Measurements from ENCODE around the gene SH3BGRL3. TPM values are rescaled to one million over a fixed set of nuclear protein-coding genes. Genes with fewer than 3 reads are reported as not detected.

SH3BGRL3 gene
- total and polyA plus RNA-seq, 2 experiments from 2014 or later = 30.9 to 370 TPM

DNA sequence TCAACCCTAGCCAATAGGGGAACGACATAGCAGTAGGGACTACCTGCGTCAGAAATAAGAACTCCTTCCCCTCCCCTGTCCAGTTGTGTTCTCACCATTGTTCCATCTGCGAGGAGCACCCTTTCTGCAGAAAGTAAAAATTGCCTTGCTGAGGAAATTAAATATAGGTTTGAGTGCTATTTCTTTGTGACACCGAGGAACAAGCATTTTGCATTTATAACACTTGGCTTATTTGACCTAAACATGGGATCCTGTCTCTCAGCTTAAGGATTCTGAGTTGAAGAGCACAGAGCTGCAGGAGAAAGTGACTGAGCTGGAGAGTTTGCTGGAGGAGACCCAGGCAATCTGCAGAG lies 10.7 kb upstream of the SH3BGRL3 start:
- H3K27me3 ChIP-seq (ENCODE audit: insufficient read depth) = no peaks in the 10 kb centered on the region
- no peaks in the 10 kb centered on the region for H3K4me1 ChIP-seq (ENCODE audit: insufficient read depth)
- peaks cover 14% of the 10 kb centered on the region for H4K20me1 ChIP-seq (replicated peaks; ENCODE audit: insufficient read depth)
- peaks cover 9% of the 10 kb centered on the region for H3K27me3 Mint-ChIP-seq (ENCODE audit: insufficient read depth, low read depth, poor library complexity)
- H3K27ac ChIP-seq (ENCODE audit: low read depth) = no peak overlapping the region
- ATAC-seq (no peak), DNase-seq (ENCODE audit: low spot score) (no peak)
- H3K4me3 Mint-ChIP-seq = no peak overlapping the region
- H3K27ac Mint-ChIP-seq = no peak overlapping the region
- peaks cover 59% of the 10 kb centered on the region for H3K36me3 ChIP-seq (ENCODE audit: insufficient read depth)
- H3K4me1 Mint-ChIP-seq = peaks cover 1% of the 10 kb centered on the region; the same call in 2 of the 3 replicates
- no peaks in the 10 kb centered on the region; the same call in 1 of the 2 replicates for H3K79me2 ChIP-seq (replicated peaks; ENCODE audit: insufficient read depth)
- no peak overlapping the region for H3K4me2 ChIP-seq
- H3K4me3 ChIP-seq = no peak overlapping the region
- H2AFZ ChIP-seq = no peak overlapping the region
- H3K36me3 Mint-ChIP-seq (ENCODE audit: low read depth) = peaks cover 89% of the 10 kb centered on the region
- H3K9me3 Mint-ChIP-seq = peaks cover 17% of the 10 kb centered on the region; the same call in 2 of the 3 replicates
- no peaks in the 10 kb centered on the region for H3K9me2 ChIP-seq (ENCODE audit: insufficient read depth)
- TF ChIP-seq CREB1 (CRISPR knock-in tag; IDR thresholded peaks at IDR 0.05; ENCODE audit: low read depth) (no peak), ZNF114 (CRISPR knock-in tag; IDR thresholded peaks at IDR 0.05) (no peak), STAT1 (IDR thresholded peaks at IDR 0.05; ENCODE audit: unreplicated experiment) (no peak), JUNB (IDR thresholded peaks at IDR 0.05; ENCODE audit: unreplicated experiment) (no peak), NANOG (IDR thresholded peaks at IDR 0.05; ENCODE audit: borderline replicate concordance) (no peak), EZH2phosphoT487 (IDR thresholded peaks at IDR 0.05; ENCODE audit: unreplicated experiment) (no peak), EZH2 (IDR thresholded peaks at IDR 0.05; ENCODE audit: low read depth, unreplicated experiment) (no peak), POLR2AphosphoS5 (IDR thresholded peaks at IDR 0.05; ENCODE audit: low read depth) (no peak), ZNF331 (CRISPR knock-in tag; IDR thresholded peaks at IDR 0.05; ENCODE audit: low read depth) (no peak)
- TF ChIP-seq, protein P1, sequence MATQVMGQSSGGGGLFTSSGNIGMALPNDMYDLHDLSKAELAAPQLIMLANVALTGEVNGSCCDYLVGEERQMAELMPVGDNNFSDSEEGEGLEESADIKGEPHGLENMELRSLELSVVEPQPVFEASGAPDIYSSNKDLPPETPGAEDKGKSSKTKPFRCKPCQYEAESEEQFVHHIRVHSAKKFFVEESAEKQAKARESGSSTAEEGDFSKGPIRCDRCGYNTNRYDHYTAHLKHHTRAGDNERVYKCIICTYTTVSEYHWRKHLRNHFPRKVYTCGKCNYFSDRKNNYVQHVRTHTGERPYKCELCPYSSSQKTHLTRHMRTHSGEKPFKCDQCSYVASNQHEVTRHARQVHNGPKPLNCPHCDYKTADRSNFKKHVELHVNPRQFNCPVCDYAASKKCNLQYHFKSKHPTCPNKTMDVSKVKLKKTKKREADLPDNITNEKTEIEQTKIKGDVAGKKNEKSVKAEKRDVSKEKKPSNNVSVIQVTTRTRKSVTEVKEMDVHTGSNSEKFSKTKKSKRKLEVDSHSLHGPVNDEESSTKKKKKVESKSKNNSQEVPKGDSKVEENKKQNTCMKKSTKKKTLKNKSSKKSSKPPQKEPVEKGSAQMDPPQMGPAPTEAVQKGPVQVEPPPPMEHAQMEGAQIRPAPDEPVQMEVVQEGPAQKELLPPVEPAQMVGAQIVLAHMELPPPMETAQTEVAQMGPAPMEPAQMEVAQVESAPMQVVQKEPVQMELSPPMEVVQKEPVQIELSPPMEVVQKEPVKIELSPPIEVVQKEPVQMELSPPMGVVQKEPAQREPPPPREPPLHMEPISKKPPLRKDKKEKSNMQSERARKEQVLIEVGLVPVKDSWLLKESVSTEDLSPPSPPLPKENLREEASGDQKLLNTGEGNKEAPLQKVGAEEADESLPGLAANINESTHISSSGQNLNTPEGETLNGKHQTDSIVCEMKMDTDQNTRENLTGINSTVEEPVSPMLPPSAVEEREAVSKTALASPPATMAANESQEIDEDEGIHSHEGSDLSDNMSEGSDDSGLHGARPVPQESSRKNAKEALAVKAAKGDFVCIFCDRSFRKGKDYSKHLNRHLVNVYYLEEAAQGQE (IDR thresholded peaks at IDR 0.05; ENCODE audit: unreplicated experiment) = no peak
- TF ChIP-seq, protein P2, sequence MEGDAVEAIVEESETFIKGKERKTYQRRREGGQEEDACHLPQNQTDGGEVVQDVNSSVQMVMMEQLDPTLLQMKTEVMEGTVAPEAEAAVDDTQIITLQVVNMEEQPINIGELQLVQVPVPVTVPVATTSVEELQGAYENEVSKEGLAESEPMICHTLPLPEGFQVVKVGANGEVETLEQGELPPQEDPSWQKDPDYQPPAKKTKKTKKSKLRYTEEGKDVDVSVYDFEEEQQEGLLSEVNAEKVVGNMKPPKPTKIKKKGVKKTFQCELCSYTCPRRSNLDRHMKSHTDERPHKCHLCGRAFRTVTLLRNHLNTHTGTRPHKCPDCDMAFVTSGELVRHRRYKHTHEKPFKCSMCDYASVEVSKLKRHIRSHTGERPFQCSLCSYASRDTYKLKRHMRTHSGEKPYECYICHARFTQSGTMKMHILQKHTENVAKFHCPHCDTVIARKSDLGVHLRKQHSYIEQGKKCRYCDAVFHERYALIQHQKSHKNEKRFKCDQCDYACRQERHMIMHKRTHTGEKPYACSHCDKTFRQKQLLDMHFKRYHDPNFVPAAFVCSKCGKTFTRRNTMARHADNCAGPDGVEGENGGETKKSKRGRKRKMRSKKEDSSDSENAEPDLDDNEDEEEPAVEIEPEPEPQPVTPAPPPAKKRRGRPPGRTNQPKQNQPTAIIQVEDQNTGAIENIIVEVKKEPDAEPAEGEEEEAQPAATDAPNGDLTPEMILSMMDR (conservative IDR thresholded peaks at IDR 0.05; ENCODE audit: low read depth in 2 of 2) = no peak
- TF ChIP-seq, protein P3, sequence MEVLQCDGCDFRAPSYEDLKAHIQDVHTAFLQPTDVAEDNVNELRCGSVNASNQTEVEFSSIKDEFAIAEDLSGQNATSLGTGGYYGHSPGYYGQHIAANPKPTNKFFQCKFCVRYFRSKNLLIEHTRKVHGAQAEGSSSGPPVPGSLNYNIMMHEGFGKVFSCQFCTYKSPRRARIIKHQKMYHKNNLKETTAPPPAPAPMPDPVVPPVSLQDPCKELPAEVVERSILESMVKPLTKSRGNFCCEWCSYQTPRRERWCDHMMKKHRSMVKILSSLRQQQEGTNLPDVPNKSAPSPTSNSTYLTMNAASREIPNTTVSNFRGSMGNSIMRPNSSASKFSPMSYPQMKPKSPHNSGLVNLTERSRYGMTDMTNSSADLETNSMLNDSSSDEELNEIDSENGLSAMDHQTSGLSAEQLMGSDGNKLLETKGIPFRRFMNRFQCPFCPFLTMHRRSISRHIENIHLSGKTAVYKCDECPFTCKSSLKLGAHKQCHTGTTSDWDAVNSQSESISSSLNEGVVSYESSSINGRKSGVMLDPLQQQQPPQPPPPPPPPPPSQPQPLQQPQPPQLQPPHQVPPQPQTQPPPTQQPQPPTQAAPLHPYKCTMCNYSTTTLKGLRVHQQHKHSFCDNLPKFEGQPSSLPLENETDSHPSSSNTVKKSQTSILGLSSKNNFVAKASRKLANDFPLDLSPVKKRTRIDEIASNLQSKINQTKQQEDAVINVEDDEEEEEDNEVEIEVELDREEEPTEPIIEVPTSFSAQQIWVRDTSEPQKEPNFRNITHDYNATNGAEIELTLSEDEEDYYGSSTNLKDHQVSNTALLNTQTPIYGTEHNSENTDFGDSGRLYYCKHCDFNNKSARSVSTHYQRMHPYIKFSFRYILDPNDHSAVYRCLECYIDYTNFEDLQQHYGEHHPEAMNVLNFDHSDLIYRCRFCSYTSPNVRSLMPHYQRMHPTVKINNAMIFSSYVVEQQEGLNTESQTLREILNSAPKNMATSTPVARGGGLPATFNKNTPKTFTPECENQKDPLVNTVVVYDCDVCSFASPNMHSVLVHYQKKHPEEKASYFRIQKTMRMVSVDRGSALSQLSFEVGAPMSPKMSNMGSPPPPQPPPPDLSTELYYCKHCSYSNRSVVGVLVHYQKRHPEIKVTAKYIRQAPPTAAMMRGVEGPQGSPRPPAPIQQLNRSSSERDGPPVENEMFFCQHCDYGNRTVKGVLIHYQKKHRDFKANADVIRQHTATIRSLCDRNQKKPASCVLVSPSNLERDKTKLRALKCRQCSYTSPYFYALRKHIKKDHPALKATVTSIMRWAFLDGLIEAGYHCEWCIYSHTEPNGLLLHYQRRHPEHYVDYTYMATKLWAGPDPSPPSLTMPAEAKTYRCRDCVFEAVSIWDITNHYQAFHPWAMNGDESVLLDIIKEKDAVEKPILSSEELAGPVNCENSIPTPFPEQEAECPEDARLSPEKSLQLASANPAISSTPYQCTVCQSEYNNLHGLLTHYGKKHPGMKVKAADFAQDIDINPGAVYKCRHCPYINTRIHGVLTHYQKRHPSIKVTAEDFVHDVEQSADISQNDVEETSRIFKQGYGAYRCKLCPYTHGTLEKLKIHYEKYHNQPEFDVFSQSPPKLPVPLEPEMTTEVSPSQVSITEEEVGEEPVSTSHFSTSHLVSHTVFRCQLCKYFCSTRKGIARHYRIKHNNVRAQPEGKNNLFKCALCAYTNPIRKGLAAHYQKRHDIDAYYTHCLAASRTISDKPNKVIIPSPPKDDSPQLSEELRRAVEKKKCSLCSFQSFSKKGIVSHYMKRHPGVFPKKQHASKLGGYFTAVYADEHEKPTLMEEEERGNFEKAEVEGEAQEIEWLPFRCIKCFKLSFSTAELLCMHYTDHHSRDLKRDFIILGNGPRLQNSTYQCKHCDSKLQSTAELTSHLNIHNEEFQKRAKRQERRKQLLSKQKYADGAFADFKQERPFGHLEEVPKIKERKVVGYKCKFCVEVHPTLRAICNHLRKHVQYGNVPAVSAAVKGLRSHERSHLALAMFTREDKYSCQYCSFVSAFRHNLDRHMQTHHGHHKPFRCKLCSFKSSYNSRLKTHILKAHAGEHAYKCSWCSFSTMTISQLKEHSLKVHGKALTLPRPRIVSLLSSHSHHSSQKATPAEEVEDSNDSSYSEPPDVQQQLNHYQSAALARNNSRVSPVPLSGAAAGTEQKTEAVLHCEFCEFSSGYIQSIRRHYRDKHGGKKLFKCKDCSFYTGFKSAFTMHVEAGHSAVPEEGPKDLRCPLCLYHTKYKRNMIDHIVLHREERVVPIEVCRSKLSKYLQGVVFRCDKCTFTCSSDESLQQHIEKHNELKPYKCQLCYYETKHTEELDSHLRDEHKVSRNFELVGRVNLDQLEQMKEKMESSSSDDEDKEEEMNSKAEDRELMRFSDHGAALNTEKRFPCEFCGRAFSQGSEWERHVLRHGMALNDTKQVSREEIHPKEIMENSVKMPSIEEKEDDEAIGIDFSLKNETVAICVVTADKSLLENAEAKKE (CRISPR knock-in tag; IDR thresholded peaks at IDR 0.05) = no peak
- TF ChIP-seq, protein P4, sequence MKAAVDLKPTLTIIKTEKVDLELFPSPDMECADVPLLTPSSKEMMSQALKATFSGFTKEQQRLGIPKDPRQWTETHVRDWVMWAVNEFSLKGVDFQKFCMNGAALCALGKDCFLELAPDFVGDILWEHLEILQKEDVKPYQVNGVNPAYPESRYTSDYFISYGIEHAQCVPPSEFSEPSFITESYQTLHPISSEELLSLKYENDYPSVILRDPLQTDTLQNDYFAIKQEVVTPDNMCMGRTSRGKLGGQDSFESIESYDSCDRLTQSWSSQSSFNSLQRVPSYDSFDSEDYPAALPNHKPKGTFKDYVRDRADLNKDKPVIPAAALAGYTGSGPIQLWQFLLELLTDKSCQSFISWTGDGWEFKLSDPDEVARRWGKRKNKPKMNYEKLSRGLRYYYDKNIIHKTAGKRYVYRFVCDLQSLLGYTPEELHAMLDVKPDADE (IDR thresholded peaks at IDR 0.05) = no peak
- 0 out of 2 replicates have a peak, but pooled peaks cover 6% of the 10 kb centered on the region for H3F3A ChIP-seq (replicated peaks; ENCODE audit: low read depth)

Measured in GM23338 (cell line).